HuH-7 (cell line): ENCODE data around the gene ERBB4.

Experiments used
- DNase-seq: peaks from one replicate; pipeline ENCODE4 v3.0.0; 2011; ENCODE audit warnings: low spot score

Gene ERBB4

DNA sequence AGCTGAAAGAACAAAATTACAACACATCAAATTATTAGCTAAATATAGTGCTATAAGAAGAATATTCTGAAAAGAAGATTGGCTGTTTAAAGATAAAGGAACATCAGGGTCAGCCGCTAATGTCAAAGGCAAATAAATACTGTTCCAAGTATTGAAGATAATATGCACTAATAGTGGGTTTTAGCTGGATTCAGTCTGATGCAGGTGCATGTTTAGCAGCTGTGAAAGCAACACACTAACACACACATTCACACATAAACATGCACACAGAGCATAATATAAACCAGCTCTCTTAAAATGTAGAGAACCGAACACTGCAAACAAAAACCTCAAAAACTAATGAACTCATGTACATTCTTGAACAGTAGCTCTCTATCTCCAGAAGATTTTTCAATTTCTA, 634.6 kb downstream of the ERBB4 start:
- no peak for DNase-seq

DNA sequence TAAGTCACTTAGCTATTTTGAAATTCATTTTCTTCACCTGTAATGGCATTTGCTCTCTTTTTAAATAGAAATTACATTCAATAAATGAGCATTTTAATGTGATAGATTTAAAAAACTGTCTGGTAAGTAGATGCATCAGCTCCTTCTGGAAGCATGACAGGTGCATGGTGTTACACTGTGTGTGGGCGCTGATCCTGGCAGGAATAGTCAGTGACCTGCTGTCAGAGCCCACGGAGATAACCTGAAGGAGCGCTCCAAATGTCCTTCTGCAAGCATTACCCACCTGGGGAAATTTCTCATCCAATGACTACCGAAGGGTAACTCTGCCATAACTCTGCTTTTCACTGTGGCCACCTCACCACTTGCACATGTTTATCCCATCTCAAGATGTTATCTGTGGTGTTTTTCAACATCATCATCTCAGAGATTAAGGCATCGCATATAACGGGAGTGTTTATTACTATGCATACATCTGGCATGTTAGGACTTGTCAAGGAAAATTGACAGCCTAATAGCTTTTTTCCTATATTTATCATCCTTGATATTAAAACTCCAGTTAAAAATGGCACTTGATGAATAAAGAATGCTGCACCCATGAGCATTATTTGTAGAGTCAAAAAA, 637.3 kb downstream of the ERBB4 start:
- no peak for DNase-seq

DNA sequence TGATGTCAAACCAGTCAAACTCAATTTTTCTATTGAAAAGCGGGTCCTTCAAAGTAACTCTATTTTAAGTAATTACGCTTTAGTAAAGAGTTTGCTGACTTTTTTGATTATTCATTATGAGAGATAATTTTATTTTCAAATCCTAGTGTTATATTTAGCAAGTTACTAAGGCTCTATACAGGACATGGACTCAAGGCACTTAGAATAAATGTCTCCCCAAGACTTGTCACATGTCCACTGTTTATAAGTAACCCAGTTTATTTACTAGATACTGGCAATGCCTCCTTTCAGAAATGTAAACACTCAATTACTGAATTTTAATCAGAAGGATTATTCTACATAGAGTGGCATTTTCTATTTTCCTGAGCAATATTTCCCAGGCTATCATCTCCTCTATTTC, 638.1 kb downstream of the ERBB4 start:
- no peak for DNase-seq

DNA sequence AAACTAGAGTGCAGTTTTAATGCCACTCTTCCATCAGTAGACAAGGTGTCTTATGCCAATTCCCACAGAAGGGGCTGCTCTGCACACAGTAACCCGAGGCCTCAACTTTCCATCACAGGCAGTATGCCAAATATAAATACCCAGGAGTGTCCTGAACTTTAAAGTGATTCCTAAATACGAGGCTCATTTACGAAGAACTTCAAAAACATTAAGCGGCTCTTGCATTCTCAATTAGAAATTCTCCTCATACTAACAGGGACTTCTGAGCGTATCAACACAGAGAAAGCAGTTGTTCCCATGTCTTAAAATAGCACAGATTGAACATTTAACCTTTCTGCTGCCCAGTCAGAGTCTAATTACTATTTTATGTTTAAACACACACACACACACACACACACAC, 638.6 kb downstream of the ERBB4 start:
- DNase-seq: no peak

DNA sequence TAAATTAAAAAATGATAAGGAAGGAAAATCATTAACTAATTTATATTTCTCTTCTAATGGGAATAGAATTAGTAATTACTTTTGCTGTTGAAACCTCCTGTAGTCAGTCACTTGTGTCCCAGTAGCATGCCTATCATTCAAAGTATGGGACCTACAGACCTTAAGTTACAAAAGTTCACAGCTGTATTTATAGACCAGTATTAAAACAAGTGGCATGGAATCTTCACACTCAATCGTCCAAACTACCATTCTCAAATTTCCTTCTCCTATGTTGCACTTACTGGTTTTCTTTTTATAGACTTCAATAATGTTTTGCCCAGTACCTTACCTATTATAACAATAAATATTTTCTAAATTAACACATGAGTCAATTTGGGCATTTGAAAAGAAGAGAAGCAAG, 639.9 kb downstream of the ERBB4 start:
- no peak for DNase-seq

DNA sequence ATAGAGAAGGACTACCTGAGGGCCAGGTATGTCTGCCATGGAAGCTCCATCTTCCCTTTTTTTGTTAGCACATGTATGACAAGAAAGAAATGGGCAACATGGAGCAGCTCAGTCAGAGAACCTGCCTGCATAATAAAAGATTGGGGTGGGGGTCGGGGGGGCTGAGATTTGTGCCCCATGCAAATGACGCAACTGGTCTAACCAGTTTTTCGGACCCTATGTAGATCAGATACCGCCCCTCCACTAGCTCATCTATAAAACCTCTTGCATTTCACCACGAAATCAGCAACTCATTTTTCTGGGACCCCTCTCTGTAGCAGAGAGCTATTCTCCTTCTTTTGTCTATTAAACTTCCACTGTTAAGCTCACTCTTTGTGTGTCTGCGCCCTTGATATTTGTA, 657.2 kb downstream of the ERBB4 start:
- no peak for DNase-seq

DNA sequence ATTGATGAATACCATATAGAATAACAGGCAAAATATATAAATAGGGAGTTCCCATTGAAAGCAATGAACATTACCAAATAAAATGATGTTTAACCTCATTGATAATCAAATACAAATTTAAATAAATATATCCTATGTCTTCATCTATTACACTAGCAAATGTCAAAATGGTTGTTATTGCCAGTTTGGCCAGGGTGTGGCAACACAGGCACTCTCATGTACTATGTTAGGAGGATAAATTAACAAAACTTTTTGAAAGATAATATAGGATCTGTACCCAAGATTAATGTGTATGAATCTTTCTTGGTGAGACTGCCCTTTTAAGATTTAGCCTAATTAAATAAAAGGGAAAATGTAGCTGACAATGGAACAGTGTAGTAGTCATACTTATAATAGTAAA, 659.3 kb downstream of the ERBB4 start:
- no peak for DNase-seq

DNA sequence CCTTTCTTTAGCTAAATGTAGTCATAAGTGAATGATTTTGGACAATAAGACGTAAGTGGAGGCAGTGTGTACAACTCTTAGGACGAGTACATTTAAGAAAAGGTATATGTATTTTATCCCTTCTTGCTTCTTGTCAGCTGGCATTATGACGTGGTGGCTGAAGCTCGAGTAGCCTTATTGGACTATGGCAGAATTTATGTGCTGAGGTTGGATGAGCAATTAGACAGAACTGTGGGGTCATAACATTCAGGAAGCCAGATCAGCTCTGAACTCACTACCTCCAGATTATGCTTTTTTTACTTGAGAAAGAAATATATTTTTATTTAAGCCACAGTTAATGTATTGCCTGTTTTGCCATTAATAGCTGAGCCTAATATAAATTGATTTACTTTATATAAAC, 661.5 kb downstream of the ERBB4 start:
- DNase-seq: no peak

DNA sequence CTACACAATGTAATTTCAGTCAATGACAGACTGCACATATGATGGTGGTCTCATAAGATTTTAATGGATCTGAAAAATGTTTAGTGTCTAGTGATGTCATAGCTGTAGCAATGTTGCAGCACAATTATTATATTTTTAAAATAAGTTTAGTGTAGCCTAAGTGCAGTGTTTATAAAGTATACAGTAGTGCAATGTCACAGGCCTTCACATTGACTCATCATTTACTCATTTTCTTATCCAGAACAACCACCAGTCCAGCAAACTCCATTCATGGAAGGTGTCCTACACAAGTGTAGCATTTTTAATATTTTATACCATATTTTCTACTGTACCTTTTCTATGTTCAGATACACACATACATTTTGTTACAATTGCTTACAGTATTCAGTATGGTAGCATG, 663.1 kb downstream of the ERBB4 start:
- DNase-seq: no peak

DNA sequence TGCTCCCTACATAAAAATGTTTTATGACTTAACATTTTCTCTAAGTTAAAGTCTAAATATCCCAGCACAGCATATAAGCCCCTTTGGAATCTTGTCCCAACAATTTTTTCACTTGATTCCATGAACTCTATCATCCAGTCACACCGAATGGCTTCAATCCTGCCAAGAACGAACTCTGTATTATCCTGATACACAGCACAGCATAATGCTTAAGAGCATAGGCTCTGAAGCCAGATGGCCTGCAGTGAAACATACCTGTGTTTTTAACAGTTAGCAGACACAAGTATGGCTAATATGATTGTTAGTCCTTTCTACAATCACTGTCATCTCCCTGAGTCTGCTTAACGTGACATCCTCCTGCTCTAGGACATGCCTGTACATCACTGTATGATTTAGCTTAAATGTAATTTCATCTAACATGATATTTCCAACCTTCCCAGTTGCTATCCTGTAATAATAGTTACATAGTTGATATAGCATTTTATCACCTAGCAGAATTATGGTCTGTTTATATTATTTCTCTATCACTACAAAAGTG, 669.5 kb downstream of the ERBB4 start:
- no peak for DNase-seq

DNA sequence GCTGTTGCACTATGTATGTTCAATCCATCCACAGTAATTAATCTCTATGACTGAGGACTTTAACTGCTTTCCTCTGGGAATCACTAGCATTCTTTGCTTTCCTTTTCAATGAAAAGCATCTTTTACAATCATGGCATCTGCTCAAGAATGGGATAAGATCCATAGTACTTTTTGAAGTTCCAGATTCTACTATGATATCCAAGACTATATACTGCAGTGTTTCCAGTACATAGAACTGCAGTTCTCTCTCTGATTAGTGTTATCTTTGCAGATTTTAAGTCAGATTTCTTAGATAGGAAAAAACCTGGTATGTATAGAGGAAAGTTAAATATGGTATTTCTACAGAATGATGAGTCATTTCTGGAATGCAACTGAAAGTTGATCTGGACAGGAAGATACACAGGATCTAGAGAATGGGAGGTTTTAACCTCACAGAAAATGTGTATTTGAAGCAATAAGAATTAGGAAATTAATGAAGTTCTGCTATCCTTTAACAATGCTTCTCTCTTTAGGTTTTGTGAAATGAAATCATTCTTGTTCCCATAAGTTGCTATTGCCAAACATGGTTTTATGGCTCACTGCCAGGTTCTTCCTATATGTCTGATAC, 670.7 kb downstream of the ERBB4 start:
- DNase-seq: no peak

DNA sequence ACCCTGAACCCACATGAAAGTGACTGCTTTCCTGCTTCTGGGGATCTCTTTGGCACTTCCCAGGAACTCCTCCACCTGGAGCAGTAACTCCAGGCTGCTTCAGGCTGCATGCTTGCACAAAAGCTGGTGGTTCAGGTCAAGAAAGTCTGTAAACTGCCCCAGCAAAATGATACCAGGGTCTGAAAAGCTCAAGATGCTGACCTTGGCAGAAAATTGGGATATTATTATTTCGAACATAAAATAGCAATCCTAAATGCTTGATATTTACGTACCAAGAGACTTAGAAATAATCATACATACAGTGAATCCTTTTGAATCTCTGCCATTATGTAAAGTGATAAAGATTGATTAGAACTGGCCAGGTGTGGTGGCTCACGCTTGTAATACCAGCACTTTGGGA, 674.3 kb downstream of the ERBB4 start:
- DNase-seq: no peak

DNA sequence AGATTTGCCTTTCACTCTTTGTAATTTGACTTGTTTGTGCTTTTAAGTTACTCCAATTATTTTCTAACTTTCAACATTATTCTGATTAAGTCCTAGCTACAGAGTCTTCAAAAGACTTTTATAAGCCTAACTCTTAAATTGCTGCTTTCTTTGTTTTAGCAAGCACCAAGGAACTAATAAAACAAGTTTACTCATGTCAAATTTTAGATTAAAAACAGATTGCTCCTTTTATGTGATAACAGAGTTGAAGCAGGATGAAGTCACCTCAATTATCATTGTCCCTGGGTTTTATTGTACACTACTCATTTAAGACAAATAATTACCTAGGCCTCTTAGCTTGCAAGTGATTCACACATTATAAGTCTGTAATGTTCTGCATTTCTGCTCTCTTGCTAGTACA, 678.4 kb downstream of the ERBB4 start:
- no peak for DNase-seq

DNA sequence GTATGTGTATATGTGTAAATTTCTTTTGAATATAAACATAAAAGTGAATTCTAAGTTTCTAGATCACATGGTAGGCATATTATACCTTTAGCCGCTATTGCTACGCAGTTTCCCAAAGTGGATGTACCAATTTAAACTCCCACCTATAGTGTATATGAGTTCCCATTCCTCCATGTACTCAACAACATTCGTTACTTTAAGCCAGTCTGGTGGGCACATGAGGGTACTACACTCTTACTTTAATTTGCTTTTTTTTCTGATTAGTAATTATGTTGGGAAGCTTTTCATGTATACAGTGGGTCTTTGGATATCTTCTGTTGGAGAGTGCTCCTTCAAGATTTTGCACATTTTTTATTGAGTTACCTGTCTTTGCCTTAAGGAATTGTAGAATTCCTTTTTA, 683.8 kb downstream of the ERBB4 start:
- no peak for DNase-seq

DNA sequence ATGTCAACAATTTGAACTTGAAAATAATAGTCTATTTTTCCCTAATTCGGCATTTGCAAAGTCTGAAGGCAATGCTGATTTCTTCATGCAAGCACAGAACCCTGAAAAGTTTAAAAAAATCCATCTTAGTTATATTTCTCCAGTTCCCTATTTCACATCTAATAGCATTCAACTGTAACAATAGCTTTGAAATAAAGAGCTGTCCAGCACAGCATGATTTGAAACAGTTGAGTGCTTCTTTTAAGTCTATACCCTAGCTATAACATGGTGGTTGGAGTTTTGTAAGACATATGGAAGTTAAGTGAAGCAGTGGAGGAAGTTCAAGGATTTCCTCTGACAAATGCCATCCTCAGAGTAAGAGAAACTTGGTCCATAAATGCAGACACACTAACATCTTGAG, 691.9 kb downstream of the ERBB4 start:
- DNase-seq: no peak

DNA sequence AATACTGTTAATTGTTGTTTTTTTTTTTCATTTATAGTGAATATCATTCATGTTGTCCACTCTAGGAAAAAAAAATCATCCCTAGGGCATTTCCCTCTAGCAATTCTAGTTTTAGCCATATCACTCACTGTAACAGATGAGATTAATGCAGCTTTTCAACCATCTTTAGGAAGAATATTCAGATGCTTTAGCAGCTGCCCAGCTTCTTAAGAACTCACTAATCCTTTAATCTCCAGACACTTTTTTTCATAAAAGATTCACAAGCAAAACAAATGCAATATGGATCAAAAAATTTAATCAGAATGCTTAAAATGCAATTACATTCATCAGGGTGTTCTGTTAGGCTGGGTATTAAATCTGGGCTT, 692.6 kb downstream of the ERBB4 start:
- no peak for DNase-seq

DNA sequence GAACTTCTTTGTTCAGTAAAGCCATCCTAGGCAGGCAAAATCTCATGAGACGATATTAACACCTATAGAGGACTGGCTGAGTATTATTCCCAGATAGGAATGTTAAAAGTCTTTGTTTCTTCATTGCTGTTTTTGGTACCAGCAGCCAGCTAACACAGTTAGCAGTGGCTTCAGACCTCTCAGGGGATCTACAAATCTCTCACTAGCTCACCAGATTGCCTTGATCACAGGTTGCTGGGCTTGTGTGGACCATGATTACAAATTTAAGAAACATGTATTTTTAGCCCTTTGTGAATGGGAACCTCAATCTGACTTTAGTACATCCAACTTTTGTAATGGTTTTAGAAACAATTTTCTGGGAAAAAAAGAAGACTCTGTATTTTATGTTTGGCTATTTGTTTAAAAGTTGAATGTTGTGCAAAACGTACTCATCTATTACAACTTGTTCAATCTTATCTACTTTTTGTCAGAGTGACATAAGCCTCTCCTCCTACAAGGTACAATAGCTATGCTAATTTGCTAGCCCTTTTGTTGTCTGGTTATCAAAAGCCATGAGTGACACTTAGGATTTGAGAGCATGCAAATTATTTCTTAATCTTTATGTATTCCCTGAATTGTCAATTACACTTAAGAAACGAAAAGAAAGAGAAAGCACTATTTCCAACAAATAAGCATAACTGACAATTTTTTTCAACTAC, 693.1 kb downstream of the ERBB4 start:
- DNase-seq: no peak

DNA sequence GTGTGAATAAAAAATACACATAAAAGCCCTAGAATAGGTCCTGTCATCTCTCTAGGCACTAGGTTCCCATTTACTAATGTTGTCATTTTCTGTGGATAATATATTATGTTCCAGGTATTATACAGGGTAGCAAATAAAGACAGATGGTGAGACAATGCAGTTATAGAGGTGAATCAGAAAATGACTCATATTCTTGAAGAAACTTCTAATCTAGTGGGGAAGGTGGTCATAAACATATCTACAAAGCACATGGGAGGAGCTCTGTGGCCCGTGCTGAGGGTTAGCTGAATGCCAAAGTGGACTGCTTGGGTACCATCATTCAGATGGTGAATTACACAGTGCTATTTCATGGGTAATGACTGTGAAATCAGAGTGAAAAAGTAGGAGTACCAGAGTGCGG, 700.9 kb downstream of the ERBB4 start:
- no peak for DNase-seq

DNA sequence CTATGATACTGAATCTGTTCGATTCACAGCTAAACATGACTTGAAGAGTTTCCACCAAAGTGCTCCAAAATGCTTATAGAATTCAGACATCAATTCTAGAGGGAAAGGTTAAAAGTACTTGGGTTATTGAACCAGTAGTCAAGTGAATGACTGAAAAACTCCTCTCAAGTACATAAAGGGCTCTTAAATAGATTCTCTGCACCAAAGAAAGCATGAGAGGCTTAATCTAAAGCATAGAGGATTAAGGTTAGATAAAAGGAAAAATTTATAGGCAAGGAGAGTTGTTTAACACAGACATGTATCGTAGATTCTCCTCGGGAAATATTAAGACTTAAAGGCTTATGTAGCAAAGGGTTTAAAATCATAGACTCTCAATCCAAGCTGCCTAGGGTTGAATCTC, 701.4 kb downstream of the ERBB4 start:
- no peak for DNase-seq

DNA sequence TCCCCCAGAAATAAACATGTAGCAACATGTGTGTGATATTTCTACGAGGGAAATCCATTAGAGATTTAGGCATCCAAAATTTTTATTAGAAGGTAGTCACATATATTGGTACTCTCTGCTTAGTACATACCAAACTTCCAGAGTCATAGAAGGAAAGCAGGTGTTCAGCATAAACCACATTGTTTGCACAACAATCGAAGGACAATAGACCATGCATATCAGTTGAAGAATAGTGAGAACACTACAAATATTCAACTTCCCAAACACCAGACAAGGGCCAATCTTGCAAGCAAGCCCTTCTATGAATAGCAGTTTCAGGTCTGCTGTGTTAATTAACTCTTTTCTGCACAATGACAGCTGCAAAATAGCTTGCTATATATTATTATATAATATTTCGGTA, 702.2 kb downstream of the ERBB4 start:
- no peak for DNase-seq

DNA sequence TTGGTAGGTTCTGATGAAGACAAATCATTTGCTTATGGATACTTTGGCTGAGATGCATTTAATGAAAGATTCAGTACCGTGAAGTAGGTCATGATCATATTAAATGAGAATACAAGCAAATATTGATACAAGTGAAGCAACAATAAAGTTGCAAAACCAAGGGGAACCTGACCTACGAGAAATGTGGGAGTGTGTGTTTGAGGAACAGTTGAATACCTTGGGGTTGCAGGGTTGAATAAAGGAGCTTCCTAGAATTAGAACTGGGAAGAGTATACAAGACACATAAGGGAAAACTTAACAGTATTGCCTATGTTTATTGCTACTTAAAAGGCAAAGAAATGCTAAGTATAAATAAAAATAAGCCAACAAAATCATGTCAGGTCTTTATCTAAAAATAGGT, 702.9 kb downstream of the ERBB4 start:
- no peak for DNase-seq

DNA sequence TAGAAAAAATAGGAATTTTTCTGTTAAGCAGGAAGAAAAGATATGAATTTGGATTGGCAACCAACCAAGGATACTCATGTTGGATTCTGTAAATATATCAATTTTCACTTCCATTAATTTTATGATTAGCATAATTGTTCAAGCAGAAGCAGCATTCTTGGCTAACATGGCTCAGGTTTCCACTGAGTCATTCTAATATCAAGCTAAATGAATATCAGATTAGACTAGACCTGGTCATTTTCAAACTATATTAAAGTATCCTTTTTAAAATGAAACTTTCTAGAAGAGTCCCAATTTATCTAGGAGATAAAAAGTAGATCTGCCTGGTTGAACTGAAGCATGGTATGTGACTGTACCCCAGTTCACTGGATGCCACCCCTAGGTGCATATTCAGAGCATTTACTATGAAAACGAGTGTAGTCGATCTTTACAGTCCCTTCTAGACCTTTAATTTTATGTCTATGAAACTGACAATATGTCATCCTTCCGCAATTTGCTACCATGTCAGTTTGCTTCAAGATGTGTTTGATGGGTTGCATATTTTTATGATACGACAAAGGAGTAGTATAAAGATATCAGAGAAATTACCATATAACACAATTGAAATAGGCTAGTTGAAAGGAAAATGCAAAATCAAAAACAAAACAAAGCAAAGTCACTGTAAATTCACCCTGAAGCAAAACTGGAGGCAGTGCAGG, 704.9 kb downstream of the ERBB4 start:
- no peak for DNase-seq

DNA sequence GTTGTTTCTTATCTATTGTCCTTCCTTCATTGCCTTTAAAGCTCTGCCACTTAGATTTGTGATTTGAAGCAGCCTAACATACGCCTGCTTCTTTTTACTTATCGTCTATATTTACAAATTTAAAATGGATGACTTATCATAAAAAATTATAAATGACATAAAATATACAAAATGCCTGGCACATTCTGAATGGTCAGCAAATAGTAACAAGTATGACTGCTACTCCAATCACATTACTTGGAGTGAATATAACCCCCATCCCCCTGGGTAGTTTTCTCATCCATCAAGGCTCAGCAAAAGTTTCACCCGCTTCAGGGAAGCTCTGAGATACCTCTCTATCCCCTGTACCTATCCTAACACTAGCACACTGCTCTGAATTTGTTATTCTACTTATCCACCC, 708.9 kb downstream of the ERBB4 start:
- DNase-seq: no peak
